Measurements from ENCODE around the gene RBPJL.

The RBPJL gene, protein sequence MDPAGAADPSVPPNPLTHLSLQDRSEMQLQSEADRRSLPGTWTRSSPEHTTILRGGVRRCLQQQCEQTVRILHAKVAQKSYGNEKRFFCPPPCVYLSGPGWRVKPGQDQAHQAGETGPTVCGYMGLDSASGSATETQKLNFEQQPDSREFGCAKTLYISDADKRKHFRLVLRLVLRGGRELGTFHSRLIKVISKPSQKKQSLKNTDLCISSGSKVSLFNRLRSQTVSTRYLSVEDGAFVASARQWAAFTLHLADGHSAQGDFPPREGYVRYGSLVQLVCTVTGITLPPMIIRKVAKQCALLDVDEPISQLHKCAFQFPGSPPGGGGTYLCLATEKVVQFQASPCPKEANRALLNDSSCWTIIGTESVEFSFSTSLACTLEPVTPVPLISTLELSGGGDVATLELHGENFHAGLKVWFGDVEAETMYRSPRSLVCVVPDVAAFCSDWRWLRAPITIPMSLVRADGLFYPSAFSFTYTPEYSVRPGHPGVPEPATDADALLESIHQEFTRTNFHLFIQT

DNA sequence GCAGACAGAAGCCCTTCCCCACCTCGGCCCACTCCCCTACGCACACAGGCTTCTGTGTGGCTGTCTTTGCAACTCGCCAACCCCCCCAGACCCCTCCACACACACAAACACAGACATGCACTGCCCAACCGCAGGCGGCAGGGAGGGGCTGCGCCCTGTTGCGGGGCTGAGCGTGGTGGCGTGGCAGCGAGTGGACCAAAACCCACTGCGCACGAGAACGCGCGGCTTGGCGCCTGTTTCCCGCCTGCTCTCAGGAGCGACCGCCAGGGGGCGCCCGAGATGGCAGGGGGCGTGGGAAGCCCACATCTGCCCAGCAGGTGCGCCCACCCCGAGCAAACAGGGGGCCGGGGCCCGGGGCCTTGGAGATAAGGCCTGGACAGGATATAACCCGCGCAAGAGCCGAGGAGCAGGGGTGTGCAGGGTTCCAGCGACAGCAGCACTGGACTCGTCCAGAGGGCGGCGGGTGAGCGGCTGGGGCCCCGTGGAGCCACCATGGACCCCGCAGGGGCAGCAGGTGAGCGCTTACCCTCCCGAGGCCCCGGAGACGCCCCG lies at the start of gene RBPJL:
Gene RBPJL (plus strand): TSS at position 410 of the 552 bp plus-strand sequence. CDS start 83 bp downstream, at position 493.
- FAIRE-seq (no peak), DNase-seq (ENCODE audit: insufficient read length, low spot score) (no peak)
- TF ChIP-seq, protein P1, sequence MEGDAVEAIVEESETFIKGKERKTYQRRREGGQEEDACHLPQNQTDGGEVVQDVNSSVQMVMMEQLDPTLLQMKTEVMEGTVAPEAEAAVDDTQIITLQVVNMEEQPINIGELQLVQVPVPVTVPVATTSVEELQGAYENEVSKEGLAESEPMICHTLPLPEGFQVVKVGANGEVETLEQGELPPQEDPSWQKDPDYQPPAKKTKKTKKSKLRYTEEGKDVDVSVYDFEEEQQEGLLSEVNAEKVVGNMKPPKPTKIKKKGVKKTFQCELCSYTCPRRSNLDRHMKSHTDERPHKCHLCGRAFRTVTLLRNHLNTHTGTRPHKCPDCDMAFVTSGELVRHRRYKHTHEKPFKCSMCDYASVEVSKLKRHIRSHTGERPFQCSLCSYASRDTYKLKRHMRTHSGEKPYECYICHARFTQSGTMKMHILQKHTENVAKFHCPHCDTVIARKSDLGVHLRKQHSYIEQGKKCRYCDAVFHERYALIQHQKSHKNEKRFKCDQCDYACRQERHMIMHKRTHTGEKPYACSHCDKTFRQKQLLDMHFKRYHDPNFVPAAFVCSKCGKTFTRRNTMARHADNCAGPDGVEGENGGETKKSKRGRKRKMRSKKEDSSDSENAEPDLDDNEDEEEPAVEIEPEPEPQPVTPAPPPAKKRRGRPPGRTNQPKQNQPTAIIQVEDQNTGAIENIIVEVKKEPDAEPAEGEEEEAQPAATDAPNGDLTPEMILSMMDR (IDR thresholded peaks at IDR 0.05; ENCODE audit: insufficient read depth, missing control alignments): no peak

DNA sequence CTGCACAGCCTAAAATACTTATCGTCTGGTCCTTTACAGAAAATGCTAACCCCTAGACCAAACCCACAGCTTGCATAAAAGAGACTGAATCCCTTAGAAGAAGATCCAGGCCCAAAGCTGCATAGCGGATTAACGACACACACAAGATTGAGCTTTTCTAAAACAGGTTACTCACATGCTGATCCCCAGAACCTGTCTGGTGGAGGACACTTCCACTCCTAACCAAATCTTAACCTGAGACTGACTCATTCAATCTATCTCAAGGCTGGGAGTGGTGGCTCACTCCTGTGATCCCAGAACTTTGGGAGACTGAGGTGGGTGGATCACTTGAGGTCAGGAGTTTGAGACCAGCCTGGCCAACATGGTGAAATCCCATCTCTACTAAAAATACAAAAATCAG lies 49.5 kb upstream of the RBPJL start:
- DNase-seq (ENCODE audit: insufficient read length, low spot score) (no peak), FAIRE-seq (no peak)
- TF ChIP-seq, protein P1 (IDR thresholded peaks at IDR 0.05; ENCODE audit: insufficient read depth, missing control alignments): no peak

DNA sequence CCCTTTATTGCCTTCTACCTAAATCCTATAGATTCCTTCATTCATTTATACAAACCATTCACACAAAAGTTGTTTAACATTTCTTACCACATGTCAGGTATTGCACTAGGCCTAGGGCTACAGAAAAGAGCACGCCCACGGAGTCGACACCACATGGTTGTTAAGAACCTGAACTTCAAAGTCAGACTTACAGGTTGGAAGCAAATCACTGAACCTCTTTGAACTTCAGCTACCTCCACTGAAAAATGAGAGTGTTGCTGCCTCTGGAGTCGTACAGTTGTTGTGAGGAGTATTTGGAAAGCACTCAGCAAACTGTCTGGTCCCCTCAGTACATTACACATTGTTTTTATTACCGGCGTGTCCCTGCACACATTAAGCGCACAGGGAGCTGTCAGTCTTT lies 48.9 kb upstream of the RBPJL start:
- FAIRE-seq: no peak
- no peak for DNase-seq (ENCODE audit: insufficient read length, low spot score)
- TF ChIP-seq, protein P1 (IDR thresholded peaks at IDR 0.05; ENCODE audit: insufficient read depth, missing control alignments): no peak

DNA sequence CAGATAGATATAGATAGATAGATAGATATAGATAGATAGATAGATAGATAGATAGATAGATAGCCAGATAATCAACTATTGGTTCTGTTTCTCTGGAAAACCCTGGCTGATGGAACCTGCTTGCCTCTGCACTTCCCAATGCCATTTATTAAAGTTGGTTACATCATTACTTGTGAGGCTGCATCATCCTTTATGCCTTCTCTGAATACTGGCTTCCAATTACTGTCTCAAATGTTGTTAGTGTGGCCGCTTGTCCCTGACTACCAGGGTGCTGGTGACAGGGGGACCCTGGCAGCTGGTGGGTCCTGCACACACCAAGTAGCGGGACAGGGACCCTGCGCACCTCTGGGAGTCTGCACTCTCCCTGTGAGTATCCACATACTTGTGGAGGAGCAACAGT lies 48.4 kb upstream of the RBPJL start:
- FAIRE-seq (no peak), DNase-seq (ENCODE audit: insufficient read length, low spot score) (no peak)
- TF ChIP-seq, protein P1 (IDR thresholded peaks at IDR 0.05; ENCODE audit: insufficient read depth, missing control alignments): no peak

DNA sequence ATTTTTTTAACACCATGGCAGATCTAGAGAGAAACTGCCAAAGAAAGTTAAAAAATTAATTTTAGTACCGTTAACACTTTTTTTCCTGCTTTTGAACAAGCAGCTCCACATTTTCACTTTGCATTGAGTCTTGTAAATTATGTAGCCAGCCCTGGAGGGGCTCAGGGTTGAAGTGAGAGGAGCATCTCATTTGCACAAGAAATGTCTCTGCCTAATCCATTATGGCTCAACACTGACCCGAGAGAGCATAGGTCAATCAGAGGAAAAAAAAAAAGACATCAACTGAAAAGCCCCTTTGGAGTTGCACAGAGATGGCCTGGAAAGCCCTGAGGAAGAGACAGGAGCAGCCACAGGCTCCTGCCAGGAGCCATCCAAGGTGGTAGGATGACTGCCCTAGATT lies 48.0 kb upstream of the RBPJL start:
- no peak for FAIRE-seq
- DNase-seq (ENCODE audit: insufficient read length, low spot score): no peak
- TF ChIP-seq, protein P1 (IDR thresholded peaks at IDR 0.05; ENCODE audit: insufficient read depth, missing control alignments): no peak

DNA sequence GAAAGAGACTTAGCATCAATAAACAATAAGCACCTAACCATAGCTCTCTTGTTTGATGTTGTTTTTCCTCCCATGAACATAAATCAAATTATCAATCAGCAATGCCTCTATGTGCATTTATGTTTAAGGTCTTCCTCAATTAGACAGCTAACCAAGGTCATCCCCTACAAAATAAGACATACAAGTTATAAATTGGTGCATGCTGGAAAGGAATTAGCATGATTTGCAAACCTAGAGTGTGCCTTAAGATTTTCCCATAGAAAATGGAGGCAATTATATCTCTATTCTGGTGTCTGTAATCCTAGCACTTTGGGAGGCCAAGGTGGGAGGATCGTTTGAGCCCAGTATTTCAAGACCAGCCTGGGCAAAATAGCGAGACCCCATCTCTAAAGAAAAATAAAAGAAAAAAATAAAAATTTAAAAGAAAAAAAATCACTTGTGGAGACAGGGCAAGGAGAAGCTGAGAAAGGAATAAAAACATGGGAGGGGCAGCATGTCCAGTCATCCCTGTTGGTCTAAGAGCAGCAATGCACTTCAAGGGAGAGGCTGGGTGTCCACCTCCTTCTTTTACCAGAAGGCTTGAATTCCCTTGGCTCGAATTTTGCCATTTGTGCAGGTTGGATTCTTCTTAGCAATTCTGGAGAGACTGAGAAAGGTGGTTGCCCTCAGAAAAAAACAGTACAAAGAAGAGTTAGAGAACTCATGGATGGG lies 42.9 kb upstream of the RBPJL start:
- DNase-seq (ENCODE audit: insufficient read length, low spot score) (no peak), FAIRE-seq (no peak)
- TF ChIP-seq, protein P1 (IDR thresholded peaks at IDR 0.05; ENCODE audit: insufficient read depth, missing control alignments): no peak

Data from D721Med (cell line).